Globus pallidus (tissue), 1 donor: ENCODE results near the gene CRPPA.
"Not testable (repeated sequence)": the region's sequence is repeated elsewhere in the genome, so short reads cannot be mapped to it uniquely, and the experiment has no call there.

Source experiments
- DNase-seq: peaks from one replicate; pipeline ENCODE4 v3.0.0-alpha.2; 2015; ENCODE audit warnings: low spot score

Gene CRPPA

GRCh38 chr7:16397501-16398145 lies 23.7 kb downstream of the CRPPA start:
- no peak for DNase-seq

- DNase-seq, result no peak
Observed at GRCh38 chr7:16396766-16397500, 24.4 kb downstream of the CRPPA start.

GRCh38 chr7:16395121-16395520 lies 26.2 kb downstream of the CRPPA start:
- DNase-seq, result no peak

GRCh38 chr7:16393862-16394422 lies 27.4 kb downstream of the CRPPA start:
- no peak for DNase-seq

- DNase-seq, result no peak
Observed at GRCh38 chr7:16392990-16393523, 28.3 kb downstream of the CRPPA start.

GRCh38 chr7:16383786-16384185 lies 37.6 kb downstream of the CRPPA start:
- not testable (repeated sequence) for DNase-seq

- DNase-seq, result not testable (repeated sequence)
Observed at GRCh38 chr7:16383103-16383502, 38.2 kb downstream of the CRPPA start.
